Rectal smooth muscle tissue (tissue), 1 donor: ENCODE results near the gene GALNT14.

Experiments
- H3K27ac ChIP-seq: one replicate; pipeline ENCODE4 v1.7.0; 2013; ENCODE audit warnings: low read depth, low read length, inconsistent platforms
- H3K27me3 ChIP-seq: one replicate; pipeline ENCODE4 v1.7.0; 2013; ENCODE audit warnings: low read length; ENCODE audit not compliant: control insufficient read depth, insufficient read depth
- H3K36me3 ChIP-seq: one replicate; pipeline ENCODE4 v1.7.0; 2013; ENCODE audit warnings: low read length; ENCODE audit not compliant: control insufficient read depth, insufficient read depth
- H3K4me1 ChIP-seq: one replicate; pipeline ENCODE4 v1.7.0; 2013; ENCODE audit warnings: low read length; ENCODE audit not compliant: control insufficient read depth, insufficient read depth
- H3K4me3 ChIP-seq: one replicate; pipeline ENCODE4 v1.7.0; 2013; ENCODE audit warnings: low read length
- H3K9ac ChIP-seq: one replicate; pipeline ENCODE4 v1.7.0; 2013; ENCODE audit warnings: low read length

The GALNT14 gene

DNA sequence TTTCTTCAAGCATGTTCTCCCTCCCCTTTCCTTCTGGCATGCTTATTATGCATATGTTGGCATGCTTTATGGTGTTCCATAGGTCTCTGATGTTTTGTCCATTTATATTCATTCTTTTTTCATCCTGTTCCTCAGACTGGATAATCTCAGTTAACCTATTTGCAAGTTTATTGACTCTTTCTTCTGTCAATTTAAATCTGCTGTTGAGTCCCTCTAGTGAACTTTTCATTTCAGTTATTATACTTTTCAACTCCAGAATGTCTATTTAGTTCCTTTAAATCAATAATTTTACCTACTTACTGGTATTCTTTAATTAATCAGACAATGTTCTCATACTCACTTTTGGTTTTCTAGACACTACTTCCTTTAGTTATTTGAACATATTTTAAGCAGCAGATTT is 101.2 kb downstream of the GALNT14 start:
- no peaks in the 10 kb centered on the region for H3K36me3 ChIP-seq
- no peaks in the 10 kb centered on the region for H3K27me3 ChIP-seq
- H3K4me3 ChIP-seq: no peak overlapping the region
- H3K4me1 ChIP-seq: no peaks in the 10 kb centered on the region
- H3K27ac ChIP-seq: no peak overlapping the region
- no peak overlapping the region for H3K9ac ChIP-seq

DNA sequence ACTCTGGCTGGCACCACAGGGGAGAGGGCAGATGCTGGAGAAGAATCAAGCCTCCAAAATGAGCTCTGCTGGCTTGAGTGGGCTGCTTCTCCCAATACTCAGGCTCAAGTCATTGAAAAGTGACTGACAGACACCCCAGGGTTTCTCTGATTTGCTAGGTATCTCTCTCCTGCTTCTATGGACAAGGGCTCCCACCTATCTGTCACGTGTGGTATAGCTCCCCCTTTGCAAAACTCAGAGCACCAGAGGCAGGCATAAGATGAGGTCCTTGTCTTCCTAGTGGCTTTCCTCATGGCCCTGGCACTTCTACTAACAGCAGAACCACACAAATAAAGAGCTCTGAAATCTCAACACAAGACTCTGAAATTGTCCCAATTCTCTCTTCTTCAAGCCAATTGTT is 105.2 kb downstream of the GALNT14 start:
- Histone ChIP-seq H3K27me3 (no peaks in the 10 kb centered on the region), H3K9ac (no peak overlapping the region), H3K36me3 (no peaks in the 10 kb centered on the region), H3K4me1 (no peaks in the 10 kb centered on the region), H3K4me3 (no peak overlapping the region), H3K27ac (no peak overlapping the region)

DNA sequence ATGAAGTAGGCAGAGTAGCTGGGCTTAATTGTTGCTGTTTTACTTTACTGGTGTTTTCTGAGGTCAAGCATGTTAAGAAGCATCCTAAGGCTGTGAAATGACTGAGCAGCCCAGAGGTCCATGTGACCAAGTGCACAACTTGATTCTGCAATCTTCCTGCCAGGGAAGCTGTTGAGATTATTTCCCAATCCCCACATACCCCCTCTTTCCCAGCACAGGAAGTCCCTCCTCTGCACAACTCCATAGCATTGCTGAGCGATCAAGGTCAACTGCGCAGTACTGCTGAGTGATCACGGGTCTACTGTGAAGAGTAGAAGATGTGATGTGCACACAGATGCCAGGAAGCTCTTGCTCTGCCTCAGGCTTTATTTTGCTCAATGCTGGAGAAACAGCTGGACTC is 105.8 kb downstream of the GALNT14 start:
- Histone ChIP-seq H3K4me3 (no peak overlapping the region), H3K9ac (no peak overlapping the region), H3K27me3 (no peaks in the 10 kb centered on the region), H3K4me1 (no peaks in the 10 kb centered on the region), H3K27ac (no peak overlapping the region), H3K36me3 (no peaks in the 10 kb centered on the region)

DNA sequence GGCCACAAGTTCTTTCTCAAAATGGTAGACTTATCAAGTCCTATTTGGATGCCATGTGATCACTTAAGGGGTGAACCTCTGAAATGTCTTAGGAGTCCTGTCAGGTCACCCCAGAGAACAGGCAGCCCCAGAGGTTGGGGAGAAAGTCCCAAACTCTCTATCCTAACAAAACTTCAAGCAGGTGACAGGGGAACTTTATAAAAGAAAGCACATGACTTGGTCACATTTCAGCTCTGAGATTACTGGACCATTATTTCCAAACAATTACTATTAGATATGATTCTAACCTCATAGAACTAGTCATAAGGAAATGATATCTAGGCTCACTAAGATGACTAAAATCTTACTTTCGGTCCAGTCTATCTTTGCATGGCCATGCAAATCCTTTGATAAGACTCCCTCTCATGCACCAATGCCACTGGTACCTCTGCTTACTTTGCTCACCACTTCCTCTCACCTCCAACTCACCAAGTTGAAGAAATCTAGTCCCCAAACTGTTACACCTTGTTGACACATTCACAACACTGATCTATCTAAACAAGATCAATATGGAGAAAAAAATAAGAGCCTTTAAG is 107.0 kb downstream of the GALNT14 start:
- no peak overlapping the region for H3K9ac ChIP-seq
- no peaks in the 10 kb centered on the region for H3K36me3 ChIP-seq
- no peak overlapping the region for H3K27ac ChIP-seq
- no peak overlapping the region for H3K4me3 ChIP-seq
- H3K27me3 ChIP-seq: no peaks in the 10 kb centered on the region
- H3K4me1 ChIP-seq: no peaks in the 10 kb centered on the region

DNA sequence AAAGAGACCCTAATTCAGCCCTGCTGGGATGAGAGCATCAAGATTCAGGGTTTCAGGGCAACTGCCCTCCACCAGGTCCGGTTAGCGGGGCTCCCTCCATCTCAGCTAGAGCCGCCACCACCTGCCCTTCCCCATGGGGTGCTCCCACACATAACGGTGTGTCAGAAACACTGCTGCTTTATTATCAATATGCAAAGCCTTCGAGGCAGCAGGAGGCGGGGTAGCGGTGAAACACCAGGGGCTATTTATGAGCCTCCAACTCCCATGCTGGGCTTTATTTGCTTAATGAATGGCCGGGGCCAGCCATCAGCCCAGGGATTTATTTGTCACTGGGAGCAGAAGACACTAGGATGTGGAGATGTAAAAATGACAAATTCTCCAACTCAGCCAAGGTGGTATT is 109.8 kb downstream of the GALNT14 start:
- H3K4me1 ChIP-seq: no peaks in the 10 kb centered on the region
- no peak overlapping the region for H3K27ac ChIP-seq
- no peak overlapping the region for H3K4me3 ChIP-seq
- no peaks in the 10 kb centered on the region for H3K36me3 ChIP-seq
- no peaks in the 10 kb centered on the region for H3K27me3 ChIP-seq
- no peak overlapping the region for H3K9ac ChIP-seq

DNA sequence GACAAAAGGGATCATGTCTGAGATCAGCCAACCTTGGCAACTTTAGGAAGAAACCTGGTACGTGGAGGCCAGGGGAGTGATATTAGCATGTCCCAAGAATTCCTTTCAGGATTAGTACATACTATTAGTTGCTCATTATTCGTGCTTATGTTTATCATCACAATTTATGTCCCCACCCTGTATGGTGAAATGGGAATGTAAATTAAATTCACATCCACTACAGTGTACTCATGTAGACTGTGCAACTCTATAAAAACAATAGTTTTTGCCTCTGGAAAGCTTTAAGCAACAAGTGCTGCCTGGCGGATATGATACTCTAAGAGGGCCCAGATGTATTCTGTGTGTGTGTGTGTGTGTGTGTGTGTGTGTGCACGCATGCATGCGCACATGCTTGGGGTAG is 110.7 kb downstream of the GALNT14 start:
- H3K27ac ChIP-seq: no peak overlapping the region

DNA sequence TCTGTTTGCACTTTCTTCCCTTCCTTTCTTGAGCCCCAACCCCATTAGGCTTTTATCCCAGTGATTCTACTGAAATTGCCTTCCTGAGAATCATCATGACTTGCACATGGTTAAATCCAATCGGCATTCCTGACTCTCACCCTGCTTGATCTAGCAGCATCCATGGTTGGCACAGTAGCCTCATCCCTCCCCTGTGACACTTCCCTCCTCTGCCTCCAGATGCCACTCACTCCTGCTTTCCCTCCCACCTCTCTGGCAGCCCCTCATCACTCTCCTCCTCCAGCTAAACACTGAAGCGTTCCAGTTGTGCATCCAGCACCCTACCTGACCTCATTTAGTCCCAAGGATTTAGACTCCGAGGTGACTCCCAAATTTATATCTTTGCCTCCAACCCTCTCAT is 114.7 kb downstream of the GALNT14 start:
- no peaks in the 10 kb centered on the region for H3K4me1 ChIP-seq
- no peak overlapping the region for H3K9ac ChIP-seq
- no peak overlapping the region for H3K27ac ChIP-seq
- H3K27me3 ChIP-seq: no peaks in the 10 kb centered on the region
- H3K36me3 ChIP-seq: no peaks in the 10 kb centered on the region
- H3K4me3 ChIP-seq: no peak overlapping the region

More for the DNA sequence above, 110.7 kb downstream of the GALNT14 start:
- no peak overlapping the region for H3K9ac ChIP-seq
- no peaks in the 10 kb centered on the region for H3K27me3 ChIP-seq
- no peaks in the 10 kb centered on the region for H3K36me3 ChIP-seq
- no peaks in the 10 kb centered on the region for H3K4me1 ChIP-seq
- no peak overlapping the region for H3K4me3 ChIP-seq

DNA sequence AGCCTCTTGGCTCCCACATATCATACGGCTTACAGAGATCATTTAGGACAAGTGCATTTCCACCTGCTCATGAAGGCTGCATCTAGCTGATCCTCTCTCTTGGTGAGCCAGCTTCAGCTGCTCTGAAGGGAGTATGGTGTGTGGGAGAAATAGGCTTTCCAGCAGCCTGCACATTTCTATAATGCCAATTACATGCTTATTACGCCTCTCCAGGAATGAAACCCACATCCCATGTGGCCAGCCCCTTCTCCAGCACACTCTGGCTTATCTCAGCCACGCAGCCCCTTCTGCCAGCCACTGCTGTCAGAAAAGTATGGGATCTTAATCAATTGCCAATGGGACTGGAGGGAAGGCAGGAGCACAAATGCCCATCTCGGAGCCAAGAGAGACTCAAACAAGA is 117.5 kb downstream of the GALNT14 start:
- Histone ChIP-seq H3K9ac (no peak overlapping the region), H3K4me1 (no peaks in the 10 kb centered on the region), H3K4me3 (no peak overlapping the region), H3K27ac (no peak overlapping the region), H3K36me3 (no peaks in the 10 kb centered on the region), H3K27me3 (no peaks in the 10 kb centered on the region)

GRCh38 chr2:31018280-31018679 is 120.0 kb downstream of the GALNT14 start:
- Histone ChIP-seq H3K4me3 (no peak overlapping the region), H3K27me3 (no peaks in the 10 kb centered on the region), H3K4me1 (no peaks in the 10 kb centered on the region), H3K36me3 (no peaks in the 10 kb centered on the region), H3K9ac (no peak overlapping the region), H3K27ac (no peak overlapping the region)

DNA sequence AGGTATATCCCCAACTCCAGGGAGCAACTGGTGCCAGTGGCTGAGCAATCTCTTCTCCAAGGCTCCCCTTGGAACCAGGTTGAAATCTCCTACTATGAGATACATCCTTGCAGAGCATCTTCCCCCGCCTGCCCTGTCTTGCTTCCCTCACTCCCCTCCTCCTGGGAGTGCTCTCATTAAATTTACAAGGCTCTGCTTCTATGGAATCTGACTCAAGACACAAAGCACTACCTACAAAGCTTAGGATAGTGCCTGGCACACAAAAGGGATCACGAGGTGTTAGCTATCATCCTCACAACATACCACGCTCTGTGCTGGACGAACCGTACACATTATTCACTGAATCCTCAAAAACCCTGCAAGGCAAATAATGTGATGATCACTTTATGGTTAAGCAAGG is 121.6 kb downstream of the GALNT14 start:
- H3K36me3 ChIP-seq: no peaks in the 10 kb centered on the region
- H3K4me3 ChIP-seq: no peak overlapping the region
- no peaks in the 10 kb centered on the region for H3K4me1 ChIP-seq
- no peaks in the 10 kb centered on the region for H3K27me3 ChIP-seq
- H3K27ac ChIP-seq: no peak overlapping the region
- no peak overlapping the region for H3K9ac ChIP-seq

- no peak overlapping the region for H3K27ac ChIP-seq
- no peaks in the 10 kb centered on the region for H3K27me3 ChIP-seq
- H3K36me3 ChIP-seq: no peaks in the 10 kb centered on the region
- H3K9ac ChIP-seq: no peak overlapping the region
- no peaks in the 10 kb centered on the region for H3K4me1 ChIP-seq
- H3K4me3 ChIP-seq: no peak overlapping the region
These were observed 123.7 kb downstream of the GALNT14 start for GRCh38 chr2:31014516-31014915.

- no peak overlapping the region for H3K9ac ChIP-seq
- no peaks in the 10 kb centered on the region for H3K27me3 ChIP-seq
- no peak overlapping the region for H3K4me3 ChIP-seq
These were observed 124.9 kb downstream of the GALNT14 start for GRCh38 chr2:31013301-31013700.

DNA sequence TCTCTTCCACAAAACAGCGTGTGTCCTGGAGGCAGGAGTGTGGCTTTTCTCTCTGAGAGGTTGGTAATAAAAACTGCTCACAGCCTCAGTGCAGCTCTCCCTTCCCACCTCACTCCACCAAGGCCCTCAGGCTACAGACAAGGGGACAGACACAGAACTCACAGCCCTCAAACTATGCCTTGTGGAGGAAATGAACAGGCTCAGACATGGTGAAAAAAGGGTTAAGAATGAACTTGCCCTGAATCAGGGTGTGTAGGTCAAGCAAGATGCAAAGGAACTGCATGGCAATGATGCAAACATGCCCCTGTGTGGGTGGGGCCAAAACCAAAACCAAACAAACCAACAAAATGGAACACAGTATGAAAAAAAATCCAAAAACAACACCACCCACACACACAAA is 125.8 kb downstream of the GALNT14 start:
- H3K27ac ChIP-seq: no peak overlapping the region
- H3K27me3 ChIP-seq: no peaks in the 10 kb centered on the region
- H3K4me1 ChIP-seq: no peaks in the 10 kb centered on the region
- H3K36me3 ChIP-seq: no peaks in the 10 kb centered on the region
- H3K9ac ChIP-seq: no peak overlapping the region
- no peak overlapping the region for H3K4me3 ChIP-seq

More at GRCh38 chr2:31013301-31013700, 124.9 kb downstream of the GALNT14 start:
- no peaks in the 10 kb centered on the region for H3K4me1 ChIP-seq
- H3K36me3 ChIP-seq: no peaks in the 10 kb centered on the region
- H3K27ac ChIP-seq: no peak overlapping the region
